Endothelial cell of umbilical vein (primary cell): Measurements from ENCODE around the gene COL4A1. TPM values are rescaled to one million over a fixed set of nuclear protein-coding genes. Genes with fewer than 3 reads are reported as not detected.

Experiments
- BruUV-seq: library from RNA; stranded (reverse); fragments of 400-500 nt; replicated peaks from 2 replicates; lab custom pipeline; 2021; lab: Mats Ljungman, UMichigan
- CTCF ChIA-PET: fragments of 300-600, 350-600 bp; sonication (Branson Sonifier 250); formaldehyde crosslinking; loops from one replicate; lab custom pipeline; 2021; ENCODE audit warnings: antibody characterized with exemption, inconsistent platforms; lab: Charles Lee
- POLR2A ChIA-PET: fragments of 300-600, 350-600 bp; sonication (Branson Sonifier 250); formaldehyde crosslinking; loops from one replicate; lab custom pipeline; 2021; ENCODE audit warnings: antibody characterized with exemption, inconsistent platforms; lab: Charles Lee
- DNase-seq: peaks from one replicate; pipeline ENCODE4 v3.0.0-alpha.2; 2011; ENCODE audit warnings: low read depth, low spot score
- FAIRE-seq: peaks from 2 replicates; lab custom pipeline; 2011; peaks lifted over from hg19 to GRCh38; lab: Jason Lieb, UNC
- H2AFZ ChIP-seq: 2 replicates; pipeline ENCODE4 v1.6.0; 2012; ENCODE audit warnings: low read depth, low read length, control low read depth, inconsistent platforms
- H3K27ac ChIP-seq: 2 replicates; pipeline ENCODE4 v1.5.1; 2011; ENCODE audit warnings: low read depth, mild to moderate bottlenecking, control low read depth, low read length, moderate library complexity; ENCODE audit not compliant: insufficient read depth
- H3K27me3 ChIP-seq, 2 experiments: 2 replicates each; pipeline versions ENCODE4 v1.6.0 to v1.6.1; 2011; ENCODE audit warnings: low read length in 2 of 2, mixed read lengths in 1 of 2; ENCODE audit not compliant: control insufficient read depth in 2 of 2, insufficient read depth in 2 of 2
- H3K36me3 ChIP-seq, 2 experiments: 2 replicates in 1 of 2; 3 replicates in 1 of 2; pipeline ENCODE4 v1.5.1; 2011; ENCODE audit warnings: low read length in 2 of 2, mild to moderate bottlenecking in 1 of 2, moderate library complexity in 1 of 2; ENCODE audit not compliant: control insufficient read depth in 2 of 2, insufficient read depth in 2 of 2; ENCODE audit errors: extremely low read depth in 1 of 2
- H3K4me1 ChIP-seq: 3 replicates; pipeline ENCODE4 v1.5.1; 2011; ENCODE audit warnings: mild to moderate bottlenecking, low read length; ENCODE audit not compliant: control insufficient read depth, insufficient read depth; ENCODE audit errors: extremely low read depth
- H3K4me2 ChIP-seq: 2 replicates; pipeline ENCODE4 v1.6.1; 2011; ENCODE audit warnings: low read length, control low read depth, mixed read lengths; ENCODE audit not compliant: insufficient read depth
- H3K4me3 ChIP-seq, 3 experiments: fragments of 200-600 bp in 1 of 3; sonication (generic), shearing (Covaris generic) in 1 of 3; replicated peaks in 1 of 3; 2 replicates each; pipeline ENCODE4 v1.5.1; 2011 to 2016; ENCODE audit warnings: control low read depth in 3 of 3, low read length in 3 of 3, mild to moderate bottlenecking in 2 of 3, inconsistent platforms in 1 of 3, low read depth in 1 of 3, moderate library complexity in 1 of 3; ENCODE audit not compliant: insufficient read depth in 1 of 3
- H3K79me2 ChIP-seq: 2 replicates; pipeline ENCODE4 v1.6.0; 2012; ENCODE audit warnings: low read length, inconsistent platforms; ENCODE audit not compliant: control insufficient read depth, insufficient read depth
- H3K9ac ChIP-seq: replicated peaks from 2 replicates; pipeline ENCODE3; 2011; ENCODE audit warnings: low read length, control low read depth; ENCODE audit not compliant: insufficient read depth; ENCODE audit errors: extremely low read depth
- H3K9me1 ChIP-seq: replicated peaks from 3 replicates; pipeline ENCODE4 v1.6.0; 2011; ENCODE audit warnings: mild to moderate bottlenecking, low read length; ENCODE audit not compliant: control insufficient read depth, insufficient read depth; ENCODE audit errors: extremely low read depth
- H3K9me3 ChIP-seq: replicated peaks from 2 replicates; pipeline ENCODE4 v1.5.1; 2012; ENCODE audit warnings: low read length, inconsistent platforms; ENCODE audit not compliant: control insufficient read depth, insufficient read depth
- H4K20me1 ChIP-seq: replicated peaks from 2 replicates; pipeline ENCODE3; 2011; ENCODE audit warnings: mild to moderate bottlenecking, low read length; ENCODE audit not compliant: control insufficient read depth, insufficient read depth; ENCODE audit errors: extremely low read depth
- EZH2 ChIP-seq: IDR thresholded peaks from 2 replicates; pipeline ENCODE4 v1.6.1; 2012; ENCODE audit warnings: borderline replicate concordance, low read depth, mild to moderate bottlenecking, moderate library complexity, low read length, inconsistent platforms; ENCODE audit not compliant: severe bottlenecking
- FOS ChIP-seq: IDR thresholded peaks from 2 replicates; pipeline ENCODE4 v1.6.1; 2011; ENCODE audit warnings: mild to moderate bottlenecking, low read length, moderate library complexity, borderline replicate concordance; ENCODE audit not compliant: insufficient read depth
- GATA2 ChIP-seq: IDR thresholded peaks from 2 replicates; pipeline ENCODE4 v1.7.0; 2011; ENCODE audit warnings: low read depth, mild to moderate bottlenecking, moderate library complexity, mixed read lengths, low read length; ENCODE audit not compliant: insufficient read length, insufficient read depth
- JUN ChIP-seq: IDR thresholded peaks from 2 replicates; pipeline ENCODE4 v1.6.1; 2011; ENCODE audit warnings: borderline replicate concordance, low read depth; ENCODE audit not compliant: insufficient read length, insufficient read depth
- MYC ChIP-seq: IDR thresholded peaks from one replicate; pipeline ENCODE4 v1.6.1; 2011; ENCODE audit warnings: mild to moderate bottlenecking, low read depth, low read length
- POLR2A ChIP-seq: IDR thresholded peaks from 2 replicates; pipeline ENCODE4 v1.6.1; 2012; ENCODE audit warnings: low read depth, mild to moderate bottlenecking, control low read depth, low read length
- POLR2AphosphoS5 ChIP-seq: IDR thresholded peaks from 2 replicates; pipeline ENCODE4 v1.6.1; 2012; ENCODE audit warnings: low read depth, mild to moderate bottlenecking, control low read depth, low read length, moderate library complexity; ENCODE audit not compliant: insufficient read depth
- dilution Hi-C: fragments of 300-500 bp; cut with MboI; formaldehyde crosslinking; loops from one replicate; pipeline ENCODE4 v1.15.0; 2019; ENCODE audit warnings: low sequenced_read_pairs; ENCODE audit not compliant: extremely low pct_ligation_motif_present
- intact Hi-C: fragments of 100-400 bp; cut with micrococcal nuclease; formaldehyde crosslinking; loops from one replicate; pipeline ENCODE4 v1.10.0; 2022
- polyA plus RNA-seq, 4 experiments: library from polyadenylated mRNA; depleted of rRNA in 3 of 4; stranded (reverse) in 3 of 4; unstranded in 1 of 4; fragments of >200 nt; gene quantifications; 2 replicates each; pipeline versions ENCODE4 v1.2.1 to v1.2.3, GENCODE V29; 2011 to 2012; ENCODE audit warnings: missing spikeins in 1 of 4
- total RNA-seq: library from RNA; stranded (reverse); gene quantifications from 2 replicates; pipeline ENCODE4 v1.2.3, GENCODE V29; 2021
- TF ChIP-seq, protein P1 (sequence below), 2 donors: IDR thresholded peaks; 1 replicate in 1 of 2; 2 replicates in 1 of 2; pipeline ENCODE4 v1.5.1; 2011; ENCODE audit warnings: low read length in 2 of 2, mild to moderate bottlenecking in 2 of 2, moderate library complexity in 2 of 2, control low read depth in 1 of 2, inconsistent platforms in 1 of 2, low read depth in 1 of 2; ENCODE audit not compliant: insufficient read depth in 1 of 2; ENCODE audit errors: extremely low read depth in 1 of 2
- TF ChIP-seq, protein P2 (sequence below): IDR thresholded peaks from 2 replicates; pipeline ENCODE4 v1.6.1; 2011; ENCODE audit not compliant: insufficient read depth, insufficient read length

The COL4A1 gene
- total and polyA plus RNA-seq, 2 donors (not counting 3 experiments of a cell fraction or from before 2014, with no cell fraction given) = 384 to 1,119 TPM

- dilution Hi-C loops (no loop called here), intact Hi-C loops (loop anchor here (2.0 kb wide), 1 partner anchor 14 kb away; no protein-coding TSS in a partner anchor)
- H4K20me1 ChIP-seq = peaks cover 19% of the 10 kb centered on the region
- H3K27me3 ChIP-seq = no peaks in the 10 kb centered on the region
- POLR2A ChIA-PET = no interaction called here
- DNase-seq (no peak), FAIRE-seq (no peak)
- no peak overlapping the region for H3K4me3 ChIP-seq
- H2AFZ ChIP-seq = no peak overlapping the region
- H3K9me1 ChIP-seq = no peaks in the 10 kb centered on the region
- no peaks in the 10 kb centered on the region for H3K9me3 ChIP-seq
- H3K4me1 ChIP-seq = peaks cover 21% of the 10 kb centered on the region
- H3K79me2 ChIP-seq = peaks cover 62% of the 10 kb centered on the region
- CTCF ChIA-PET = no interaction called here
- no TSS peak for BruUV-seq
- peaks cover 2 to 5% of the 10 kb centered on the region in 2 experiments for H3K36me3 ChIP-seq
- no peak overlapping the region for H3K27ac ChIP-seq
- no peak overlapping the region for H3K9ac ChIP-seq
- no peak for TF ChIP-seq GATA2
- TF ChIP-seq, protein P1, sequence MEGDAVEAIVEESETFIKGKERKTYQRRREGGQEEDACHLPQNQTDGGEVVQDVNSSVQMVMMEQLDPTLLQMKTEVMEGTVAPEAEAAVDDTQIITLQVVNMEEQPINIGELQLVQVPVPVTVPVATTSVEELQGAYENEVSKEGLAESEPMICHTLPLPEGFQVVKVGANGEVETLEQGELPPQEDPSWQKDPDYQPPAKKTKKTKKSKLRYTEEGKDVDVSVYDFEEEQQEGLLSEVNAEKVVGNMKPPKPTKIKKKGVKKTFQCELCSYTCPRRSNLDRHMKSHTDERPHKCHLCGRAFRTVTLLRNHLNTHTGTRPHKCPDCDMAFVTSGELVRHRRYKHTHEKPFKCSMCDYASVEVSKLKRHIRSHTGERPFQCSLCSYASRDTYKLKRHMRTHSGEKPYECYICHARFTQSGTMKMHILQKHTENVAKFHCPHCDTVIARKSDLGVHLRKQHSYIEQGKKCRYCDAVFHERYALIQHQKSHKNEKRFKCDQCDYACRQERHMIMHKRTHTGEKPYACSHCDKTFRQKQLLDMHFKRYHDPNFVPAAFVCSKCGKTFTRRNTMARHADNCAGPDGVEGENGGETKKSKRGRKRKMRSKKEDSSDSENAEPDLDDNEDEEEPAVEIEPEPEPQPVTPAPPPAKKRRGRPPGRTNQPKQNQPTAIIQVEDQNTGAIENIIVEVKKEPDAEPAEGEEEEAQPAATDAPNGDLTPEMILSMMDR (IDR thresholded peaks at IDR 0.05; ENCODE audit: extremely low read depth in 1 of 2, insufficient read depth in 1 of 2, low read depth in 1 of 2, low read length in 2 of 2) = no peak
- no peak for TF ChIP-seq JUN
- TF ChIP-seq FOS = no peak
- TF ChIP-seq MYC = no peak
- TF ChIP-seq POLR2AphosphoS5 = no peak
- no peak for TF ChIP-seq EZH2
- TF ChIP-seq POLR2A = no peak
- TF ChIP-seq, protein P2, sequence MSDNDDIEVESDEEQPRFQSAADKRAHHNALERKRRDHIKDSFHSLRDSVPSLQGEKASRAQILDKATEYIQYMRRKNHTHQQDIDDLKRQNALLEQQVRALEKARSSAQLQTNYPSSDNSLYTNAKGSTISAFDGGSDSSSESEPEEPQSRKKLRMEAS = no peak
- H3K4me2 ChIP-seq = no peak overlapping the region
Measured at GRCh38 chr13:110293037-110293436, 13.9 kb downstream of the COL4A1 start.
